Calu3 (cell line): ENCODE data around the gene SHISA6. TPM values are rescaled to one million over a fixed set of nuclear protein-coding genes. Genes with fewer than 3 reads are reported as not detected.

Source experiments
- BruUV-seq: library from RNA; stranded (reverse); fragments of 400-500 nt; replicated peaks from 2 replicates; lab custom pipeline; 2021; lab: Mats Ljungman, UMichigan
- CTCF ChIA-PET: fragments of 300-600 bp; sonication (Branson Sonifier 250); formaldehyde crosslinking; loops from one replicate; lab custom pipeline; 2022; ENCODE audit warnings: antibody characterized with exemption; lab: Charles Lee
- DNase-seq: peaks from one replicate; pipeline ENCODE4 v3.0.0; 2022
- H3K27ac Mint-ChIP-seq: one replicate; pipeline ENCODE4 v1.8.0; 2022; ENCODE audit warnings: mixed read lengths; ENCODE audit not compliant: unreplicated experiment
- H3K27me3 Mint-ChIP-seq: one replicate; pipeline ENCODE4 v1.8.0; 2022; ENCODE audit warnings: mixed read lengths; ENCODE audit not compliant: unreplicated experiment
- H3K36me3 Mint-ChIP-seq: one replicate; pipeline ENCODE4 v1.8.0; 2022; ENCODE audit warnings: mild to moderate bottlenecking, moderate library complexity, mixed read lengths; ENCODE audit not compliant: insufficient read depth, unreplicated experiment
- H3K4me1 Mint-ChIP-seq: one replicate; pipeline ENCODE4 v1.8.0; 2022; ENCODE audit warnings: mild to moderate bottlenecking, low read depth, mixed read lengths; ENCODE audit not compliant: unreplicated experiment
- H3K4me3 Mint-ChIP-seq: one replicate; pipeline ENCODE4 v1.8.0; 2022; ENCODE audit warnings: mild to moderate bottlenecking, low read depth, moderate library complexity, mixed read lengths; ENCODE audit not compliant: unreplicated experiment
- H3K9me3 Mint-ChIP-seq: one replicate; pipeline ENCODE4 v1.8.0; 2022; ENCODE audit warnings: low read depth, mixed read lengths; ENCODE audit not compliant: unreplicated experiment
- CTCF ChIP-seq: fragments of 200-600 bp; IDR thresholded peaks from one replicate; pipeline ENCODE4 v1.8.0; 2022; ENCODE audit warnings: antibody characterized with exemption; ENCODE audit not compliant: unreplicated experiment
- intact Hi-C: fragments of 100-400 bp; cut with micrococcal nuclease; formaldehyde crosslinking; loops from one replicate; pipeline ENCODE4 v1.10.0; 2022; ENCODE audit not compliant: unreplicated experiment
- total RNA-seq: library from RNA; stranded (reverse); gene quantifications from 2 replicates; pipeline ENCODE4 v1.2.3, GENCODE V29; 2022

SHISA6 gene
- total RNA-seq, 1 experiment from 2014 or later, result not detected

GRCh38 chr17:11272191-11272590 lies 31.2 kb downstream of the SHISA6 start:
- Mint-ChIP-seq H3K27me3 (no peaks in the 10 kb centered on the region), H3K9me3 (peaks cover 9% of the 10 kb centered on the region), H3K4me1 (no peaks in the 10 kb centered on the region), H3K27ac (no peak overlapping the region), H3K36me3 (no peaks in the 10 kb centered on the region), H3K4me3 (no peak overlapping the region)
- intact Hi-C loops, result no loop called here
- DNase-seq, result no peak
- CTCF ChIA-PET, result no interaction called here
- TF ChIP-seq CTCF, result no peak
- no TSS peak for BruUV-seq

- no peak overlapping the region for H3K27ac Mint-ChIP-seq
- no peak for DNase-seq
- H3K27me3 Mint-ChIP-seq, result no peaks in the 10 kb centered on the region
- no peak overlapping the region for H3K4me3 Mint-ChIP-seq
- TF ChIP-seq CTCF, result no peak
- intact Hi-C loops, result no loop called here
- no TSS peak for BruUV-seq
- no peaks in the 10 kb centered on the region for H3K36me3 Mint-ChIP-seq
- H3K4me1 Mint-ChIP-seq, result no peaks in the 10 kb centered on the region
- CTCF ChIA-PET, result no interaction called here
- peaks cover 9% of the 10 kb centered on the region for H3K9me3 Mint-ChIP-seq
These were observed 32.6 kb downstream of the SHISA6 start for GRCh38 chr17:11273596-11273995.

GRCh38 chr17:11274106-11274505 lies 33.1 kb downstream of the SHISA6 start:
- intact Hi-C loops, result no loop called here
- Mint-ChIP-seq H3K27me3 (no peaks in the 10 kb centered on the region), H3K4me3 (no peak overlapping the region), H3K4me1 (no peaks in the 10 kb centered on the region), H3K36me3 (no peaks in the 10 kb centered on the region), H3K27ac (no peak overlapping the region), H3K9me3 (peaks cover 9% of the 10 kb centered on the region)
- TF ChIP-seq CTCF, result no peak
- no TSS peak for BruUV-seq
- CTCF ChIA-PET, result no interaction called here
- no peak for DNase-seq

GRCh38 chr17:11276486-11276885 lies 35.5 kb downstream of the SHISA6 start:
- CTCF ChIA-PET, result no interaction called here
- Mint-ChIP-seq H3K27ac (no peak overlapping the region), H3K4me1 (no peaks in the 10 kb centered on the region), H3K27me3 (no peaks in the 10 kb centered on the region), H3K4me3 (no peak overlapping the region), H3K36me3 (no peaks in the 10 kb centered on the region), H3K9me3 (peaks cover 9% of the 10 kb centered on the region)
- no TSS peak for BruUV-seq
- DNase-seq, result no peak
- no peak for TF ChIP-seq CTCF
- intact Hi-C loops, result no loop called here
